Measurements from ENCODE around the gene LALBA. TPM values are rescaled to one million over a fixed set of nuclear protein-coding genes. Genes with fewer than 3 reads are reported as not detected.
"Not testable (repeated sequence)": the region's sequence is repeated elsewhere in the genome, so short reads cannot be mapped to it uniquely, and the experiment has no call there.

The LALBA gene
- polyA plus RNA-seq, 4 donors = not detected

- no peak for DNase-seq (ENCODE audit: low read depth in 4 of 4, low spot score in 3 of 4)
Observed at GRCh38 chr12:48536602-48537001, 33.2 kb downstream of the LALBA start.

DNA sequence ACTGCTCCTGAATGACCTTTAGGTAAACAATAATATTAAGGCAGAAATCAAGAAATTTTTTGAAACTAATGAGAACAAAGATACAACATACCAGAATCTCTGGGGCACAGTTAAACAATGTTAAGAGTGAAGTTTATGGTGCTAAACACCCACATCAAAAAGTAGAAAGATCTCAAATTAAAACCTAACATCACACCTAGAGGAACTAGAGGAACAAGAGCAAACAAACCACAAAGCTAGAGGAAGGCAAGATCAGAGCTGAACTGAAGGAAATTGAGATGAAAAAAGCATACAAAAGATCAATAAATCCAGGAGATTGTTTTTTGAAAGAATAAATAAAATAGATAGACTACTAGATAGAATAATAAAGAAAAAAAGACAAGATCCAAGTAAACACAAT lies 37.2 kb downstream of the LALBA start:
- DNase-seq (ENCODE audit: low read depth in 4 of 4, low spot score in 3 of 4) = no peak

GRCh38 chr12:48527891-48528670 lies 41.8 kb downstream of the LALBA start:
- no peak for DNase-seq (ENCODE audit: low read depth in 4 of 4, low spot score in 3 of 4)

- DNase-seq (ENCODE audit: low read depth in 4 of 4, low spot score in 3 of 4) = no peak
Observed at GRCh38 chr12:48525332-48525731, 44.5 kb downstream of the LALBA start, which contains the start of gene OR8S1. OR8S1 (plus strand) TSS chr12:48525632; CDS start chr12:48525632, 0 bp downstream.

- DNase-seq (ENCODE audit: low read depth in 4 of 4, low spot score in 3 of 4) = not testable (repeated sequence)
Observed at GRCh38 chr12:48520381-48520780, 49.5 kb downstream of the LALBA start.

Other genes starting within 250 kb of the LALBA start
- gene ZNF641, start 219.1 kb downstream of the LALBA start, polyA plus RNA-seq (ENCODE audit: insufficient read length in 4 of 4) = 10 to 100 TPM; 21.4 to 29.8 (median 26.6) TPM
- under 1 TPM in 1 of 4 donors, not detected in 3; 0.19 TPM for gene ANP32D, start 97.5 kb downstream of the LALBA start, polyA plus RNA-seq (ENCODE audit: insufficient read length in 4 of 4)
- under 1 TPM in 3 of 4 donors, not detected in 1; 0.34 to 0.53 (median 0.47) TPM for gene C12orf54, start 87.5 kb downstream of the LALBA start, polyA plus RNA-seq (ENCODE audit: insufficient read length in 4 of 4)
- gene OR8S1, start 44.4 kb downstream of the LALBA start, polyA plus RNA-seq (ENCODE audit: insufficient read length in 4 of 4) = not detected
- 10 to 100 TPM; 33.6 to 57.1 (median 50.9) TPM for gene KANSL2, start 112.2 kb upstream of the LALBA start, polyA plus RNA-seq (ENCODE audit: insufficient read length in 4 of 4)
- 10 to 100 TPM; 26.9 to 31.6 (median 30.7) TPM for gene CCNT1, start 146.7 kb upstream of the LALBA start, polyA plus RNA-seq (ENCODE audit: insufficient read length in 4 of 4)
- gene ADCY6, start 219.0 kb upstream of the LALBA start, polyA plus RNA-seq (ENCODE audit: insufficient read length in 4 of 4) = 100 to 1,000 TPM in 1 of 4 donors, 10 to 100 TPM in 3; 71.7 to 103 (median 80.4) TPM
- gene CACNB3, start 248.4 kb upstream of the LALBA start, polyA plus RNA-seq (ENCODE audit: insufficient read length in 4 of 4) = 10 to 100 TPM; 45.6 to 98.8 (median 62.3) TPM